Right cardiac atrium (tissue), 5 donors: Measurements from ENCODE around the gene HSDL2. TPM values are rescaled to one million over a fixed set of nuclear protein-coding genes. Genes with fewer than 3 reads are reported as not detected.
"Not testable (repeated sequence)": the region's sequence is repeated elsewhere in the genome, so short reads cannot be mapped to it uniquely, and the experiment has no call there.

Source experiments
- ATAC-seq, 2 donors: fragments of 200-7000 bp; cut with Tn5 transposase; one replicate each; pipeline versions ENCODE4 v1.8.0 to v1.9.1; 2020; ENCODE audit warnings: moderate library complexity in 2 of 2, mild to moderate bottlenecking in 1 of 2
- DNase-seq, 3 donors: peaks; one replicate each; pipeline ENCODE4 v3.0.0-alpha.2; 2020
- H3K27ac ChIP-seq: one replicate; pipeline ENCODE4 v1.5.1; 2013; ENCODE audit warnings: mild to moderate bottlenecking, low read length, control low read depth, moderate library complexity
- H3K27me3 ChIP-seq: one replicate; pipeline ENCODE4 v1.6.1; 2013; ENCODE audit not compliant: control insufficient read depth, insufficient read depth
- H3K4me1 ChIP-seq: one replicate; pipeline ENCODE4 v1.6.1; 2013; ENCODE audit warnings: low read length; ENCODE audit not compliant: control insufficient read depth, insufficient read depth
- H3K4me3 ChIP-seq: one replicate; pipeline ENCODE4 v1.5.1; 2013; ENCODE audit warnings: low read length, control low read depth
- H3K9me3 ChIP-seq: one replicate; pipeline ENCODE4 v1.6.1; 2013; ENCODE audit warnings: low read length; ENCODE audit not compliant: control insufficient read depth
- WGBS: extraction: QIAGEN DNeasy Blood & Tissue Kit; methylation state at CpG from one replicate; pipeline ENCODE4 v1.1.7; 2013; 5-methylcytosine and 5-hydroxymethylcytosine counted together
- intact Hi-C, 4 donors: fragments of 100-400 bp; cut with DNase I; formaldehyde crosslinking; loops; one replicate each; pipeline versions ENCODE4 v1.11.0 to v1.14.0; 2022 to 2023
- polyA plus RNA-seq: library from polyadenylated mRNA; stranded (reverse); fragments of 200-250 nt; gene quantifications from one replicate; pipeline ENCODE4 v1.2.3, GENCODE V29; 2013
- total RNA-seq, 4 donors: library from RNA; stranded (reverse); fragmentation: NEBNext Ultra II Directional; extraction: Animal tissue kit (Norgen Biotek cat#: 25700); gene quantifications; one replicate each; pipeline ENCODE4 v1.2.1, GENCODE V29; 2021
- donor health status: healthy with polysubstance abuse.
- donor health status: DM: no; HTN: yes; CAD: no.
- donor health status: DM: no; HTN: no; CAD: no.
- donor health status: DM: no; HTN: yes; CAD: no; lungs with severe emphysema.
- donor health status: DM: yes; HTN: yes; CAD: no.

The HSDL2 gene
- total and polyA plus RNA-seq, 5 donors: 87.6 to 120 (median 104) TPM

DNA sequence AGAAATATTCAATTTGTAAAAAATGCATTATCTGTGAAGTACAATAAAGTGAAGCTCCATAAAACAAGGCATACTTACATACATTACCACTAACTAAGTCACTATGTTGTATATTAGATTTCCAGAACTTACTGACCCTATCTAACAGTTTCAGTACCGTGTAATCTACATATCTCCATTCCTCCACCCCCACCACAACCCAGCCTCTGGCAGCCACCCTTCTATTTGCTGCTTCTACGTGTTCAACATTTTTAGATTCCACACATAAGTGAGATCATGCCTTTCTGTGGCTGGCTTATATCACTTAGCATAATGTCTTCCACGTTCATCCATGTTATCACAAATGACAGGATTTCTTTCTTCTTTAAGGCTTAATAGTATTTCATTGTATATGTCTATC lies 15.1 kb upstream of the HSDL2 start:
- no peak overlapping the region for H3K27ac ChIP-seq
- no peaks in the 10 kb centered on the region for H3K9me3 ChIP-seq
- WGBS: 60% methylated on average over 3 of the region's 3 CpGs
- H3K27me3 ChIP-seq: no peaks in the 10 kb centered on the region
- no peak for ATAC-seq
- intact Hi-C loops: loop anchor here in 3 of 4 donors (5.0 to 10.0 kb wide), 3 partner anchors 267 to 610 kb away; no protein-coding TSS in a partner anchor
- no peak overlapping the region for H3K4me3 ChIP-seq
- DNase-seq: no peak
- H3K4me1 ChIP-seq: no peaks in the 10 kb centered on the region

DNA sequence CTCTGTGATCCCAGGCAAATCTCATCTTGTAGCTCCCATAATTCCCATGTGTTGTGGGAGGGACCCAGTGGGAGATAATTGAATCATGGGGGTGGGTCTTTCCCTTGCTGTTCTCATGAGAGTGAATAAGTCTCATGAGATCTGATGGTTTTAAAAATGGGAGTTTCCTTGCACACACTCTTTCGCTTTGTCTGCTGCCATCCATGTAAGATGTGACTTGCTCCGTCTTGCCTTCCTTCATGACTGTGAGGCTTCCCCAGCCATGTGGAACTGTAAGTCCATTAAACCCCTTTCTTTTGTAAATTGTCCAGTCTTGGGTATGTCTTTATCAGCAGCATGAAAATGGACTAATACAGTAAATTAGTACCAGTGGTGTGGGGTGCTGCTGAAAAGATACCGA lies 14.7 kb upstream of the HSDL2 start:
- ATAC-seq, DNase-seq, H3K27me3 ChIP-seq, H3K4me3 ChIP-seq, H3K9me3 ChIP-seq, H3K27ac ChIP-seq, H3K4me1 ChIP-seq: not testable (repeated sequence)
- WGBS: 98% methylated on average over 3 of the region's 3 CpGs
- intact Hi-C loops: loop anchor here in 1 of 4 donors (10.0 kb wide), 1 partner anchor 610 kb away; no protein-coding TSS in a partner anchor

GRCh38 chr9:112366591-112366990 lies 13.3 kb upstream of the HSDL2 start:
- no peaks in the 10 kb centered on the region for H3K4me1 ChIP-seq
- no peak overlapping the region for H3K27ac ChIP-seq
- intact Hi-C loops: loop anchor here in 1 of 4 donors (10.0 kb wide), 1 partner anchor 612 kb away; no protein-coding TSS in a partner anchor
- WGBS: 86% methylated on average over 3 of the region's 3 CpGs
- DNase-seq (no peak), ATAC-seq (no peak)
- H3K9me3 ChIP-seq: no peaks in the 10 kb centered on the region
- H3K4me3 ChIP-seq: no peak overlapping the region
- no peaks in the 10 kb centered on the region for H3K27me3 ChIP-seq

DNA sequence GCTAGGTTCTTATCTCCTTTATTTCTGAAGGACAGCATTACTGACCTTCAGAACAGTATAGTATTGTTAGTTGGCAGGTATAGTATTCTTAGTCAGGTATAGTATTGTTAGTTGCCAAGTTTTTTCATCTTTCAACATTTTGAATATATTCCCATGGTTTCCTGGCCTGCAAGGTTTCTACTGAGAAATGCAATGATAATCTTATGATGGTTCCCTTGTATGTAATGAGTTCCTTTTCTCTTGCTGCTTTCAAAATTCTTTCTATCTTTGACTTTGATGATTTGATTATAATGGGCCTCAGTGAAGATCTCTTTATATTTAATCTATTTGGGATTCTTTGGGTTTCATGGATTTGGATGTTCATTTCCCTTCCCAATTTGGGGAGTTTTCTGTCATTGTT lies 12.4 kb upstream of the HSDL2 start:
- intact Hi-C loops: loop anchor here in 1 of 4 donors (10.0 kb wide), 1 partner anchor 613 kb away; no protein-coding TSS in a partner anchor
- H3K4me3 ChIP-seq: no peak overlapping the region
- H3K4me1 ChIP-seq: no peaks in the 10 kb centered on the region
- no peaks in the 10 kb centered on the region for H3K27me3 ChIP-seq
- H3K27ac ChIP-seq: no peak overlapping the region
- ATAC-seq (no peak), DNase-seq (no peak)
- no peaks in the 10 kb centered on the region for H3K9me3 ChIP-seq

GRCh38 chr9:112369817-112370216 lies 10.1 kb upstream of the HSDL2 start:
- H3K9me3 ChIP-seq: no peaks in the 10 kb centered on the region
- intact Hi-C loops: loop anchor here in 1 of 4 donors (10.0 kb wide), 1 partner anchor 615 kb away; no protein-coding TSS in a partner anchor
- no peaks in the 10 kb centered on the region for H3K27me3 ChIP-seq
- no peak overlapping the region for H3K27ac ChIP-seq
- H3K4me3 ChIP-seq: no peak overlapping the region
- no peak for ATAC-seq
- no peak for DNase-seq
- H3K4me1 ChIP-seq: no peaks in the 10 kb centered on the region
- WGBS: 95% methylated on average over 1 of the region's 1 CpG

DNA sequence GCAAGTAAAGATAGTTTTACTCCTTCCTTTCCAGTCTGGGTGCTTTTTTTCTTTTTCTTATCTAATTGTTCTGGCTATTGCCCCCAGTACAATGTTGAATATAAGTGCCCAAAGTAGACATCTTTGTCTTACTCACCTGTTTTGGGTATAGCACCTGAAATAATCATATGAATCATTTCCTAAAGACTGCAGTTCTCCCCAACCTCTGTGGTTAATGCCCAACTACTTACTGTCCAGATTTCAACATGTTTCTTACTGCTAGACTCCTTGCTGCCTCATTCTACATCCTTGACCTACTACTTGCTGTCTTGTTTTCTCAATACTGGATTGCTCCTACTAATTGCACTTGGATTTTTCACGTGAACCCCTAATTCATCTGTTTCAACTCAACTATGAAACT lies 8.8 kb upstream of the HSDL2 start:
- WGBS: 95% methylated on average over 1 of the region's 1 CpG
- no peaks in the 10 kb centered on the region for H3K27me3 ChIP-seq
- ATAC-seq: no peak

GRCh38 chr9:112373666-112374065 lies 6.2 kb upstream of the HSDL2 start:
- DNase-seq, intact Hi-C loops, H3K9me3 ChIP-seq, H3K27me3 ChIP-seq, ATAC-seq, H3K4me1 ChIP-seq, H3K4me3 ChIP-seq, H3K27ac ChIP-seq: not testable (repeated sequence)
- 83% methylated on average over 2 of the region's 2 CpGs for WGBS

More for the DNA sequence above, 8.8 kb upstream of the HSDL2 start:
- no peak overlapping the region for H3K4me3 ChIP-seq
- H3K4me1 ChIP-seq: no peaks in the 10 kb centered on the region
- H3K27ac ChIP-seq: no peak overlapping the region
- no peak for DNase-seq
- intact Hi-C loops: no loop called here
- H3K9me3 ChIP-seq: no peaks in the 10 kb centered on the region

- H3K4me3 ChIP-seq, H3K9me3 ChIP-seq, H3K4me1 ChIP-seq, ATAC-seq, H3K27me3 ChIP-seq, intact Hi-C loops, H3K27ac ChIP-seq, DNase-seq: not testable (repeated sequence)
- 96% methylated on average over 2 of the region's 2 CpGs for WGBS
Observed at GRCh38 chr9:112374232-112374631, 5.7 kb upstream of the HSDL2 start.

GRCh38 chr9:112375361-112375760 lies 4.5 kb upstream of the HSDL2 start:
- Histone ChIP-seq H3K4me3 (no peak overlapping the region), H3K4me1 (peaks cover 3% of the 10 kb centered on the region), H3K9me3 (no peaks in the 10 kb centered on the region), H3K27ac (no peak overlapping the region), H3K27me3 (no peaks in the 10 kb centered on the region)
- ATAC-seq: no peak
- intact Hi-C loops: no loop called here
- WGBS: 92% methylated on average over 5 of the region's 5 CpGs
- DNase-seq: no peak

DNA sequence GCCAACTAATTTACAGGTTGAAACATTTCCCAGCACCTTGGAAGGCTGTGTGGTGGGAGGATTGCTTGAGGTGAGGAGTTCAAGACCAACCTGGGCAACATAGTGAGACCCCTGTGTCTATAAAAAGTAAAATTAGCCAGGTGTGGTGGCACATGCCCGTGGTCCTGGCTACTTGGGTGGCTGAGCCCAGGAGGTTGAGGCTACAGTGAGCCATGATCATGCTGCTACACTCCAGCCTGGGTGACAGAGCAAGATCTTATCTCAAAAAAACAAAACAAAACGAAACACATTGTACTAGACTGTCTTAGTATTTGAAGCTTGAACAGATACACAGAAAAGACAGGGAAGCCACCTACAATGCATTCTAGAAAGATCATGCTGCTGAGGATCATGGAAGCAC lies 2.8 kb upstream of the HSDL2 start:
- Histone ChIP-seq H3K4me3 (no peak overlapping the region), H3K27me3 (no peaks in the 10 kb centered on the region), H3K9me3 (no peaks in the 10 kb centered on the region), H3K27ac (no peak overlapping the region), H3K4me1 (peaks cover 3% of the 10 kb centered on the region)
- whole genome bisulfite sequencing: 46% methylated on average over 2 of the region's 2 CpGs
- DNase-seq (no peak), ATAC-seq (no peak)
- intact Hi-C loops: no loop called here

DNA sequence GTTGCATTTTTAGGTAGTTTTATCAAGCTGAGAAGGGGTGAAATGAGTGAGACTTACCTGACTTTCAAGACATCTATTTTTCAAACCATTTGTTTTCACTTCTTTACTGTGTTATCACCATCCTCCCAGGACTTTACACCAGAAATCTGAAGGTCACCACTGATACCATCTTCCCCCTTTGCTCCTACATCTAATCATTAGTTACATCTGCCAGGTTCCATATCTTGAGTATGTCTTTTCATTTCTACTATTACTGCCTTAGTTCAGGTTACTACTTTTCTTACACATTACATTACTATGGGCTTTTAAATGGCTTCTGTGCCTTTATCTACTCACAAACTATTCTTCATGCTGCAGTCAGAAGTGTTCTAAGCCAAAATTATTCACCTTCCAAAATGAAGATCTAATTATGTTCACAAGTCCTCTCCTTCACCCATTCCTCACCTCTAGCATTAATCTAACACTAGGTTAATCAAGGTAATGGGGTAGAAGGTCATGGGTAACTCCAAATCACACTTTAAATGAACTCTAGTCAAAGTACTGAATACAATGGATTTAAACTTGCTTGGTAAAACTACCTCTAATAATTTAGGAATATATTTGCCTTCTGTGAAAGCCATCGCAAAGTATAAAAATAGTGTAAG lies 2.1 kb upstream of the HSDL2 start:
- H3K4me3 ChIP-seq: peak overlapping the region; percentile 51
- H3K4me1 ChIP-seq: peaks cover 3% of the 10 kb centered on the region
- H3K27ac ChIP-seq: no peak overlapping the region
- intact Hi-C loops: no loop called here
- no peak for DNase-seq
- WGBS: 71% methylated on average over 1 of the region's 1 CpG
- H3K27me3 ChIP-seq: no peaks in the 10 kb centered on the region
- H3K9me3 ChIP-seq: no peaks in the 10 kb centered on the region
- no peak for ATAC-seq
